Measurements from ENCODE around the gene SEZ6L2. TPM values are rescaled to one million over a fixed set of nuclear protein-coding genes. Genes with fewer than 3 reads are reported as not detected.
"Not testable (repeated sequence)": the region's sequence is repeated elsewhere in the genome, so short reads cannot be mapped to it uniquely, and the experiment has no call there.

SEZ6L2 gene
- total RNA-seq: 8.7 and 9.3 TPM in 2 replicates
- long read RNA-seq, partial matches to known transcripts: 2 of 2 reads
- long read RNA-seq, other reads (novel, unspliced or antisense): 0 of 2 reads

- peaks cover 16% of the 10 kb centered on the region for H3K4me1 Mint-ChIP-seq
Measured at GRCh38 chr16:29899516-29900101, at the start of gene SEZ6L2. Gene SEZ6L2 (minus strand): TSS chr16:29899550. CDS start chr16:29899019, 531 bp downstream.

GRCh38 chr16:29947897-29948296 is 48.5 kb upstream of the SEZ6L2 start:
- Mint-ChIP-seq H3K27ac (ENCODE audit: unreplicated experiment) (no peak overlapping the region), H3K36me3 (ENCODE audit: low read depth) (no peaks in the 10 kb centered on the region)

More at GRCh38 chr16:29899516-29900101, at the start of gene SEZ6L2:
- TF ChIP-seq, protein P1, sequence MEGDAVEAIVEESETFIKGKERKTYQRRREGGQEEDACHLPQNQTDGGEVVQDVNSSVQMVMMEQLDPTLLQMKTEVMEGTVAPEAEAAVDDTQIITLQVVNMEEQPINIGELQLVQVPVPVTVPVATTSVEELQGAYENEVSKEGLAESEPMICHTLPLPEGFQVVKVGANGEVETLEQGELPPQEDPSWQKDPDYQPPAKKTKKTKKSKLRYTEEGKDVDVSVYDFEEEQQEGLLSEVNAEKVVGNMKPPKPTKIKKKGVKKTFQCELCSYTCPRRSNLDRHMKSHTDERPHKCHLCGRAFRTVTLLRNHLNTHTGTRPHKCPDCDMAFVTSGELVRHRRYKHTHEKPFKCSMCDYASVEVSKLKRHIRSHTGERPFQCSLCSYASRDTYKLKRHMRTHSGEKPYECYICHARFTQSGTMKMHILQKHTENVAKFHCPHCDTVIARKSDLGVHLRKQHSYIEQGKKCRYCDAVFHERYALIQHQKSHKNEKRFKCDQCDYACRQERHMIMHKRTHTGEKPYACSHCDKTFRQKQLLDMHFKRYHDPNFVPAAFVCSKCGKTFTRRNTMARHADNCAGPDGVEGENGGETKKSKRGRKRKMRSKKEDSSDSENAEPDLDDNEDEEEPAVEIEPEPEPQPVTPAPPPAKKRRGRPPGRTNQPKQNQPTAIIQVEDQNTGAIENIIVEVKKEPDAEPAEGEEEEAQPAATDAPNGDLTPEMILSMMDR (conservative IDR thresholded peaks at IDR 0.05): peak; percentile 38
- no peaks in the 10 kb centered on the region for H3K9me3 Mint-ChIP-seq
- peaks cover 49% of the 10 kb centered on the region for H3K27me3 Mint-ChIP-seq (ENCODE audit: low read depth)
- DNase-seq (ENCODE audit: low read depth, low spot score): peak; percentile 86
- no peaks in the 10 kb centered on the region for H3K36me3 Mint-ChIP-seq (ENCODE audit: low read depth)
- peak within 1 kb of the TSS; percentile 80 for H3K4me3 Mint-ChIP-seq
- H3K27ac Mint-ChIP-seq (ENCODE audit: unreplicated experiment): no peak within 1 kb of the TSS

GRCh38 chr16:29943846-29944799 is 44.8 kb upstream of the SEZ6L2 start:
- no peak overlapping the region for H3K4me3 Mint-ChIP-seq
- TF ChIP-seq, protein P1 (conservative IDR thresholded peaks at IDR 0.05): no peak
- H3K27ac Mint-ChIP-seq (ENCODE audit: unreplicated experiment): peak overlapping the region; percentile 44
- no peak for DNase-seq (ENCODE audit: low read depth, low spot score)
- no peaks in the 10 kb centered on the region for H3K27me3 Mint-ChIP-seq (ENCODE audit: low read depth)
- peaks cover 10% of the 10 kb centered on the region for H3K4me1 Mint-ChIP-seq
- no peaks in the 10 kb centered on the region for H3K36me3 Mint-ChIP-seq (ENCODE audit: low read depth)
- peaks cover 3% of the 10 kb centered on the region for H3K9me3 Mint-ChIP-seq

More at GRCh38 chr16:29947897-29948296, 48.5 kb upstream of the SEZ6L2 start:
- Mint-ChIP-seq H3K9me3 (peaks cover 5% of the 10 kb centered on the region), H3K27me3 (ENCODE audit: low read depth) (no peaks in the 10 kb centered on the region), H3K4me3 (no peak overlapping the region), H3K4me1 (peaks cover 10% of the 10 kb centered on the region)
- no peak for DNase-seq (ENCODE audit: low read depth, low spot score)
- TF ChIP-seq, protein P1 (conservative IDR thresholded peaks at IDR 0.05): no peak

DNA sequence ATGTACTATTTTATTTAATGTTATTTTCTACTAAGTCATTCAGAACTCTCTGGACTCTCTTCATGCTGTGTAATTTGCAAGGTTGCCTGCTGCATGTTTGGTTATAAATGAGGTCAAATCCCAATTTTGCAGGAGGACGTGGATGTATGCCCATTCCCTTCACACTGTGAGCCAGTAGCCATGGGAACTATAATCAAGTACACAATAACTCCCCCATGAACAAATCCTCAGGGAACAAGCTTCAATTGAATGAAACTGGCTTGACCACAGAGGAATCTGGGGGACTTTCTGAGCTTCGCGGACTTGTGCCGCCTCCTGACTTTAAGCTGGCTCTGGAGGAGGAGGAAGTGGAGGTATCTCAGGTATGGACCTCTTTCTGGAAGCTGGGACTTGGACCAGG is 41.3 kb upstream of the SEZ6L2 start:
- H3K27me3 Mint-ChIP-seq (ENCODE audit: low read depth): no peaks in the 10 kb centered on the region
- H3K36me3 Mint-ChIP-seq (ENCODE audit: low read depth): no peaks in the 10 kb centered on the region
- H3K9me3 Mint-ChIP-seq: no peaks in the 10 kb centered on the region
- no peak overlapping the region for H3K4me3 Mint-ChIP-seq
- DNase-seq (ENCODE audit: low read depth, low spot score): no peak
- TF ChIP-seq, protein P1 (conservative IDR thresholded peaks at IDR 0.05): no peak
- H3K4me1 Mint-ChIP-seq: peaks cover 10% of the 10 kb centered on the region
- H3K27ac Mint-ChIP-seq (ENCODE audit: unreplicated experiment): no peak overlapping the region

GRCh38 chr16:29931750-29932149 is 32.4 kb upstream of the SEZ6L2 start:
- not testable (repeated sequence) for H3K4me1 Mint-ChIP-seq; H3K36me3 Mint-ChIP-seq (ENCODE audit: low read depth); H3K9me3 Mint-ChIP-seq; H3K27me3 Mint-ChIP-seq (ENCODE audit: low read depth); H3K27ac Mint-ChIP-seq (ENCODE audit: unreplicated experiment); H3K4me3 Mint-ChIP-seq; DNase-seq (ENCODE audit: low read depth, low spot score)

Data from neural crest cell (in vitro differentiated cells).